ENCODE measurements around the gene OSBPL7. TPM values are rescaled to one million over a fixed set of nuclear protein-coding genes. Genes with fewer than 3 reads are reported as not detected.
A peak's percentile ranks its signal among the peaks of the same experiment; 100 is the strongest.

OSBPL7 gene
- total RNA-seq, 1 donor from 2014 or later: 5.6 TPM

DNA sequence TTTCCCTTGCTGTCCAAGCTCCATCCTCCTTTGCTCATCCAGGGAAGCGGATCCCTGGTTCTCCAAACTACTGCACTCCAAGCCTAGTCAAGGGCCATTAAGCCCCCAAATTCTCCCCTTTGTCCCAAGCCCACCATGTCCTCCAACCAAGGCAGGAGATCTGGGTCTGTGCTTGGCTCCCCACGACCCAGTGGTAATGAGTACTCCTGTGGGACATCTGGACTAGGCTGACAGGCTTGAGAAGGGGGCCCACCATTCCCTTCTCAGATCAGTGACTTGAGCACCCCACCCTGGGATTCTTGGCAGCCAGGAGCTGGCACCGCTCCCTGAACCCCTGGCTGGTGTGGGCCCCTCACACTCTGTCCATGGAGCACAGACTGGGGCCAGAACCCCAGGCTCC lies 17.1 kb downstream of the OSBPL7 start:
- TF ChIP-seq, protein P1, sequence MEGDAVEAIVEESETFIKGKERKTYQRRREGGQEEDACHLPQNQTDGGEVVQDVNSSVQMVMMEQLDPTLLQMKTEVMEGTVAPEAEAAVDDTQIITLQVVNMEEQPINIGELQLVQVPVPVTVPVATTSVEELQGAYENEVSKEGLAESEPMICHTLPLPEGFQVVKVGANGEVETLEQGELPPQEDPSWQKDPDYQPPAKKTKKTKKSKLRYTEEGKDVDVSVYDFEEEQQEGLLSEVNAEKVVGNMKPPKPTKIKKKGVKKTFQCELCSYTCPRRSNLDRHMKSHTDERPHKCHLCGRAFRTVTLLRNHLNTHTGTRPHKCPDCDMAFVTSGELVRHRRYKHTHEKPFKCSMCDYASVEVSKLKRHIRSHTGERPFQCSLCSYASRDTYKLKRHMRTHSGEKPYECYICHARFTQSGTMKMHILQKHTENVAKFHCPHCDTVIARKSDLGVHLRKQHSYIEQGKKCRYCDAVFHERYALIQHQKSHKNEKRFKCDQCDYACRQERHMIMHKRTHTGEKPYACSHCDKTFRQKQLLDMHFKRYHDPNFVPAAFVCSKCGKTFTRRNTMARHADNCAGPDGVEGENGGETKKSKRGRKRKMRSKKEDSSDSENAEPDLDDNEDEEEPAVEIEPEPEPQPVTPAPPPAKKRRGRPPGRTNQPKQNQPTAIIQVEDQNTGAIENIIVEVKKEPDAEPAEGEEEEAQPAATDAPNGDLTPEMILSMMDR (IDR thresholded peaks at IDR 0.05): no peak
- TF ChIP-seq POLR2A (IDR thresholded peaks at IDR 0.05): no peak
- TF ChIP-seq POLR2AphosphoS5 (IDR thresholded peaks at IDR 0.05; ENCODE audit: insufficient read depth in 1 of 2, low read depth in 1 of 2): no peak
- no peaks in the 10 kb centered on the region for H3K27me3 ChIP-seq
- no peaks in the 10 kb centered on the region for H3K4me1 ChIP-seq
- DNase-seq (ENCODE audit: extremely low spot score in 2 of 2): peak; percentile 52 to 54
- peaks cover 0 to 12% of the 10 kb centered on the region in 2 donors for H3K36me3 ChIP-seq
- H3K27ac ChIP-seq: no peak overlapping the region
- intact Hi-C loops (cut with DNase I): no loop called here
- H3K9me3 ChIP-seq: no peaks in the 10 kb centered on the region
- no peak overlapping the region for H3K4me3 ChIP-seq

DNA sequence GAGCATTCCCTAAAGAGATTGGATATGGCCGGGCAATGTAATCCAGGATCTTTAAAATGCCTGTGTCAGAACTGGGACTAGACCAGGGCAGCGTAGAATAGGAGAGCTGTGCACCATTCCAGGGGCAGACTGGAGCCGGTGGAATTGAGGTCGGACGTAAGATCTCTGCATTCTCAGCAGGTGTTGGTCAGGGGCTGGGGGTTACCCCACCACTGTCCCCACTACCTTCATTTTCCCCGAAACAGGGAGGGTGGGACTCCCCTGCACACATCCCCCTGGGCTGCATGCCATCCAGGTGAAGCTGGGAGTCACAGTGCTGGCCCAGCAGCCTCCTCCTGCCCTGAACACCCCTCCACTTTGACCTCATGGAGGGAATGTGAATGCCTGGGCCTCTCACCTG lies 17.8 kb downstream of the OSBPL7 start:
- H3K4me1 ChIP-seq: no peaks in the 10 kb centered on the region
- no peaks in the 10 kb centered on the region for H3K9me3 ChIP-seq
- H3K4me3 ChIP-seq: no peak overlapping the region
- peaks cover 0 to 9% of the 10 kb centered on the region in 2 donors for H3K36me3 ChIP-seq
- no peak overlapping the region for H3K27ac ChIP-seq
- no peak for TF ChIP-seq POLR2AphosphoS5 (IDR thresholded peaks at IDR 0.05; ENCODE audit: insufficient read depth in 1 of 2, low read depth in 1 of 2)
- TF ChIP-seq, protein P1 (IDR thresholded peaks at IDR 0.05): no peak
- no peak for TF ChIP-seq POLR2A (IDR thresholded peaks at IDR 0.05)
- intact Hi-C loops (cut with DNase I): no loop called here
- DNase-seq (ENCODE audit: extremely low spot score in 2 of 2): peak; percentile 47 to 94
- H3K27me3 ChIP-seq: no peaks in the 10 kb centered on the region

DNA sequence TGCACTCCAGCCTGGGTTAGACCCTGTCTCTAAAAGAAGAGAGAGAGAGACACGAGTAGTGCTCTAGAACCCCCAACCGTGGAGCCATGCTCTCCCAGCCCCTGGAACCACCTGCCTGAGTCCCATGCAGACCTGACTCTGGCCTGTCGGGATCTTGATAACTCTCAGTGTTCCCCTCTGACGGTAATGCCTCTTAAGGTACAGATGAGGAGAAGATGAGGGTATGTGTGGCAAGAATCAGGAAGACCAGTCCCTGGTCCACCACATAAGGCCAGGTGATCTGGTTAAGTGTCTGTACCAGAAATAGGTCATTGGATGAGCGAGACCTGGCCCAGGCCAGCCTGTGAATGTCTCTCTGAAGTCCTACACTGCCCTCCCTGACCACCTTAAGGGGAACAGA lies 18.4 kb downstream of the OSBPL7 start:
- TF ChIP-seq POLR2AphosphoS5 (IDR thresholded peaks at IDR 0.05; ENCODE audit: insufficient read depth in 1 of 2, low read depth in 1 of 2): no peak
- TF ChIP-seq, protein P1 (IDR thresholded peaks at IDR 0.05): no peak
- peak; percentile 32 to 49 for DNase-seq (ENCODE audit: extremely low spot score in 2 of 2)
- Histone ChIP-seq H3K36me3 (peaks cover 0 to 3% of the 10 kb centered on the region in 2 donors), H3K27ac (no peak overlapping the region), H3K9me3 (no peaks in the 10 kb centered on the region), H3K4me3 (no peak overlapping the region), H3K4me1 (no peaks in the 10 kb centered on the region), H3K27me3 (no peaks in the 10 kb centered on the region)
- intact Hi-C loops (cut with DNase I): no loop called here

DNA sequence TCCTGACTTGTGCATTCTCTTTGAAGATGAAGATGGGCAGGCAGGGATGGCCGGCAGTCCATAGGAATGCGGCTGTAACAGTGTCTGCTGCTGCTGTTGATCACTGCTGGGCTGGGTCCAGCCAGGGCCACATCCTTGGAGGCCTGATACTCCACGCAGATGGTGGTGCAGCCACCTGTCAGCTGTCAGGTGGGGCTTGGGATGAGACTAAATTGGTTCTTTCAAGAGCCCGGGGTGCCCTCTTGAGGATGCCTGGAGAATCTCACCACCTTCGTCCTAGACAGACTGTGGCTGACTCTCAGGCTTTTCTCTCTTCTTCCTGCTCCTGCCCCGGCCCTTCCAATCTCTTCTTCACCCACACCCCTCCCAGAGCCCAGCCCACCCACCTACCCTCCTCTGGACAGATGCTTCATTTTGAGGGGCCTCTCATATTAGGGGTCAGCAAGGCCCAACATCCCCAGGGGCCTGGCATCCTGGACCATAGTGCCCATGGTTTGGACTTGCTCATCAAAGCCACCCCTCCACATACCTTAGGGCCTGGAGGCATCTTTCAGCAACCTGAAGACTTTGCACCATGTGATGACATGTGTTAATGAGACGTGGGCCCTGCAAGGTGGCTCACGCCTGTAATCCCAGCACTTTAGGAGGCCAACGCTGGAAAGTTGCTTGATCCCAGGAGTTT lies 19.1 kb downstream of the OSBPL7 start:
- Histone ChIP-seq H3K27me3 (no peaks in the 10 kb centered on the region), H3K4me3 (no peak overlapping the region), H3K36me3 (no peaks in the 10 kb centered on the region), H3K27ac (no peak overlapping the region), H3K9me3 (no peaks in the 10 kb centered on the region), H3K4me1 (no peaks in the 10 kb centered on the region)
- peak; percentile 40 to 82 for DNase-seq (ENCODE audit: extremely low spot score in 2 of 2)
- TF ChIP-seq, protein P1 (IDR thresholded peaks at IDR 0.05): peak in 1 of 3 experiments; percentile 20
- TF ChIP-seq POLR2A (IDR thresholded peaks at IDR 0.05): no peak
- TF ChIP-seq POLR2AphosphoS5 (IDR thresholded peaks at IDR 0.05; ENCODE audit: insufficient read depth in 1 of 2, low read depth in 1 of 2): no peak
- intact Hi-C loops (cut with DNase I): no loop called here

DNA sequence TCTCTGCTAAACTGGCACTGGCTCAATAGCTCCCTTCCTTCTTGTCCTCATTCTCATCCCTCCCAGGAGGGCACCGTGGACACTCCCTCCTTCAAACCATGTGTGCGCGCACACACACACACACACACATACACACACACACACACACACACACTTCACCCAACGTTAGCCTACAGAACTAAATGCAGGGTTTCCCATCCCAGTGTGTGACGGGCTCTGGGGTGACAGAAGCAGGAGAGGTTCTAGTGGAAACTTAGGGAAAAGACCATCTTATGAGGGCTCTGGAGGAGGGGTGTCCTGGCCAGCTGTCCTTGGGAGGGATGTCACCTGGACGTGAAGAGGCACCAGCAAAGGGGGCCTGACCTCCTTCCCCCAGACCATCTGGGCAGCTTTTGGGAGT lies 19.7 kb downstream of the OSBPL7 start:
- Histone ChIP-seq H3K27ac (no peak overlapping the region), H3K27me3 (no peaks in the 10 kb centered on the region), H3K9me3 (no peaks in the 10 kb centered on the region), H3K4me1 (no peaks in the 10 kb centered on the region), H3K4me3 (no peak overlapping the region), H3K36me3 (no peaks in the 10 kb centered on the region)
- TF ChIP-seq, protein P1 (IDR thresholded peaks at IDR 0.05): no peak
- no peak for TF ChIP-seq POLR2AphosphoS5 (IDR thresholded peaks at IDR 0.05; ENCODE audit: insufficient read depth in 1 of 2, low read depth in 1 of 2)
- no peak for TF ChIP-seq POLR2A (IDR thresholded peaks at IDR 0.05)
- peak; percentile 52 to 77 for DNase-seq (ENCODE audit: extremely low spot score in 2 of 2)
- intact Hi-C loops (cut with DNase I): no loop called here
